GM12878 (cell line): ENCODE data around the gene NPAS3. TPM values are rescaled to one million over a fixed set of nuclear protein-coding genes. Genes with fewer than 3 reads are reported as not detected.

ENCODE experiments used
- ATAC-seq: fragments of 200-7000 bp; cut with Tn5 transposase; 3 replicates; pipeline ENCODE4 v1.9.1; 2020; ENCODE audit warnings: mild to moderate bottlenecking, moderate library complexity
- BruUV-seq: library from RNA; stranded (reverse); fragments of 400-500 nt; replicated peaks from 2 replicates; lab custom pipeline; 2021; lab: Mats Ljungman, UMichigan
- CTCF ChIA-PET: fragments of 300-600 bp; sonication (Branson Sonifier 250); formaldehyde crosslinking; extraction: SDS; loops from one replicate; lab custom pipeline; 2021; ENCODE audit warnings: inconsistent platforms; lab: Yijun Ruan, JAX
- POLR2A ChIA-PET: fragments of 350-600 bp; formaldehyde crosslinking; extraction: SDS; loops from one replicate; lab custom pipeline; 2021; ENCODE audit warnings: inconsistent platforms; lab: Charles Lee
- RAD21 ChIA-PET: fragments of 300-600 bp; sonication (Branson Sonifier 250); formaldehyde crosslinking; loops from one replicate; lab custom pipeline; 2023; ENCODE audit warnings: antibody characterized with exemption; ENCODE audit not compliant: unreplicated experiment; lab: Charles Lee
- SMC1A ChIA-PET: fragments of 300-600 bp; sonication (Branson Sonifier 250); formaldehyde crosslinking; loops from one replicate; lab custom pipeline; 2023; ENCODE audit not compliant: unreplicated experiment, uncharacterized antibody; lab: Charles Lee
- DNase-seq: peaks from one replicate; pipeline ENCODE4 v3.0.0-alpha.2; 2011; ENCODE audit warnings: low read depth, low spot score
- FAIRE-seq: peaks from 3 replicates; lab custom pipeline; 2011; peaks lifted over from hg19 to GRCh38; lab: Jason Lieb, UNC
- H2AFZ ChIP-seq: 2 replicates; pipeline ENCODE4 v1.6.0; 2011; ENCODE audit warnings: low read depth, low read length, control low read depth; ENCODE audit not compliant: control insufficient read depth
- H3K27ac ChIP-seq: 2 replicates; pipeline ENCODE4 v1.5.1; 2011; ENCODE audit warnings: control low read depth; ENCODE audit not compliant: control insufficient read depth, insufficient read depth
- H3K27me3 ChIP-seq, 2 experiments: replicated peaks in 1 of 2; 2 replicates each; pipeline versions ENCODE4 v1.6.0 to v1.6.1; 2011; ENCODE audit warnings: low read length in 1 of 2; ENCODE audit not compliant: control insufficient read depth in 2 of 2, insufficient read depth in 2 of 2
- H3K36me3 ChIP-seq, 2 experiments: 2 replicates each; pipeline ENCODE4 v1.5.1; 2011; ENCODE audit warnings: low read length in 1 of 2; ENCODE audit not compliant: control insufficient read depth in 2 of 2, insufficient read depth in 2 of 2
- H3K4me1 ChIP-seq: 2 replicates; pipeline ENCODE4 v1.6.1; 2011; ENCODE audit warnings: mild to moderate bottlenecking, low read length, moderate library complexity, mixed read lengths; ENCODE audit not compliant: control insufficient read depth, insufficient read depth
- H3K4me2 ChIP-seq: 2 replicates; pipeline ENCODE4 v1.6.0; 2011; ENCODE audit warnings: control low read depth; ENCODE audit not compliant: control insufficient read depth, insufficient read depth
- H3K4me3 ChIP-seq: fragments of 200-600 bp; sonication (generic); 2 replicates; pipeline ENCODE4 v1.5.1; 2016
- H3K79me2 ChIP-seq: 2 replicates; pipeline ENCODE4 v1.6.0; 2011; ENCODE audit warnings: low read length; ENCODE audit not compliant: control insufficient read depth, insufficient read depth
- H3K9ac ChIP-seq: 2 replicates; pipeline ENCODE4 v1.8.0; 2011; ENCODE audit warnings: low read length, control low read depth, mixed read lengths; ENCODE audit not compliant: control insufficient read depth, insufficient read depth
- H3K9me3 ChIP-seq: replicated peaks from 3 replicates; pipeline ENCODE4 v1.5.1; 2011; ENCODE audit warnings: mild to moderate bottlenecking, low read length; ENCODE audit not compliant: control insufficient read depth, insufficient read depth
- H4K20me1 ChIP-seq: 2 replicates; pipeline ENCODE4 v1.6.0; 2011; ENCODE audit not compliant: control insufficient read depth, insufficient read depth
- BHLHE40 ChIP-seq, 2 experiments: fragments of 450-650 bp in 1 of 2; IDR thresholded peaks; 2 replicates each; pipeline ENCODE4 v1.6.1; 2011 to 2017; ENCODE audit warnings: low read depth in 2 of 2, borderline replicate concordance in 1 of 2, improper control_type of control experiment in 1 of 2, low read length in 1 of 2, mild to moderate bottlenecking in 1 of 2
- CEBPB ChIP-seq, 2 experiments: fragments of 150-350 bp in 1 of 2; IDR thresholded peaks; 2 replicates each; pipeline ENCODE4 v1.6.1; 2012 to 2014; ENCODE audit warnings: low read depth in 2 of 2, low read length in 2 of 2, borderline replicate concordance in 1 of 2, inconsistent platforms in 1 of 2
- CTCF ChIP-seq, 3 experiments: IDR thresholded peaks in 2 of 3; conservative IDR thresholded peaks in 1 of 3; 2 replicates each; pipeline ENCODE4 v1.5.1; 2011; ENCODE audit warnings: low read depth in 3 of 3, low read length in 3 of 3, mild to moderate bottlenecking in 3 of 3, control low read depth in 2 of 3, moderate library complexity in 2 of 3, inconsistent platforms in 1 of 3, mixed read lengths in 1 of 3; ENCODE audit not compliant: control insufficient read depth in 2 of 3, insufficient read depth in 1 of 3; ENCODE audit errors: extremely low read depth in 1 of 3
- DPF2 ChIP-seq: fragments of 450-650 bp; IDR thresholded peaks from 2 replicates; pipeline ENCODE4 v1.6.1; 2017; ENCODE audit warnings: mild to moderate bottlenecking
- EED ChIP-seq: sonication (generic); IDR thresholded peaks from 2 replicates; pipeline ENCODE4 v1.6.1; 2016; ENCODE audit warnings: antibody characterized with exemption, low read depth
- ESRRA ChIP-seq: IDR thresholded peaks from 2 replicates; pipeline ENCODE4 v1.6.1; 2012; ENCODE audit warnings: mild to moderate bottlenecking, low read length, improper control_type of control experiment
- JUND ChIP-seq: IDR thresholded peaks from 2 replicates; pipeline ENCODE4 v1.6.1; 2012; ENCODE audit warnings: low read depth, mild to moderate bottlenecking, low read length, improper control_type of control experiment, moderate library complexity
- KLF5 ChIP-seq: fragments of 450-650 bp; IDR thresholded peaks from 2 replicates; pipeline ENCODE4 v1.6.1; 2014; ENCODE audit warnings: mild to moderate bottlenecking; ENCODE audit not compliant: partially characterized antibody
- MEF2A ChIP-seq: IDR thresholded peaks from 2 replicates; pipeline ENCODE4 v1.6.1; 2011; ENCODE audit warnings: low read depth, mild to moderate bottlenecking, low read length, moderate library complexity; ENCODE audit not compliant: insufficient read depth
- MEF2B ChIP-seq: fragments of 450-650 bp; IDR thresholded peaks from 2 replicates; pipeline ENCODE4 v1.6.1; 2018; ENCODE audit warnings: mild to moderate bottlenecking, moderate library complexity; ENCODE audit not compliant: partially characterized antibody, poor library complexity, severe bottlenecking
- MYB ChIP-seq: fragments of 150-350 bp; IDR thresholded peaks from 2 replicates; pipeline ENCODE4 v1.6.1; 2014; ENCODE audit warnings: mild to moderate bottlenecking, low read depth, low read length, borderline replicate concordance
- NFYA ChIP-seq: IDR thresholded peaks from 2 replicates; pipeline ENCODE4 v1.6.1; 2011; ENCODE audit warnings: low read depth, mild to moderate bottlenecking, low read length, improper control_type of control experiment, borderline replicate concordance
- NKRF ChIP-seq: fragments of 450-650 bp; conservative IDR thresholded peaks from 2 replicates; pipeline ENCODE4 v1.6.1; 2017; ENCODE audit warnings: mild to moderate bottlenecking, moderate library complexity
- POLR2AphosphoS2 ChIP-seq: IDR thresholded peaks from 2 replicates; pipeline ENCODE4 v1.6.1; 2011; ENCODE audit warnings: low read depth, mild to moderate bottlenecking, low read length, improper control_type of control experiment, moderate library complexity
- RCOR1 ChIP-seq: conservative IDR thresholded peaks from 2 replicates; pipeline ENCODE4 v1.6.1; 2012; ENCODE audit warnings: low read depth, low read length, improper control_type of control experiment
- SMARCA5 ChIP-seq: fragments of 450-650 bp; IDR thresholded peaks from 2 replicates; pipeline ENCODE4 v1.6.1; 2017; ENCODE audit warnings: mild to moderate bottlenecking
- SMC3 ChIP-seq: IDR thresholded peaks from 2 replicates; pipeline ENCODE4 v1.6.1; 2011; ENCODE audit warnings: low read length, improper control_type of control experiment, borderline replicate concordance
- STAT1 ChIP-seq: fragments of 450-650 bp; conservative IDR thresholded peaks from 2 replicates; pipeline ENCODE4 v1.6.1; 2014; ENCODE audit warnings: antibody characterized with exemption, mild to moderate bottlenecking
- TCF12 ChIP-seq: IDR thresholded peaks from 2 replicates; pipeline ENCODE4 v1.6.1; 2011; ENCODE audit warnings: low read depth, mild to moderate bottlenecking, low read length
- ZZZ3 ChIP-seq: IDR thresholded peaks from 2 replicates; pipeline ENCODE4 v1.6.1; 2011; ENCODE audit warnings: low read depth; ENCODE audit not compliant: control insufficient read depth, insufficient read length
- WGBS: methylation state at CpG from one replicate; pipeline ENCODE4 v1.1.6; 2016; ENCODE audit warnings: low lambda C conversion rate; ENCODE audit not compliant: insufficient replicate concordance, insufficient coverage; ENCODE audit errors: missing lambda C conversion rate; 5-methylcytosine and 5-hydroxymethylcytosine counted together
- in situ Hi-C: fragments of 300-500 bp; cut with MboI; formaldehyde crosslinking; loops from 9 replicates; pipeline ENCODE4 v1.14.3; 2018; ENCODE audit warnings: mixed read lengths
- intact Hi-C: fragments of 100-400 bp; cut with micrococcal nuclease; formaldehyde crosslinking; loops from one replicate; pipeline ENCODE4 v1.14.2; 2022; ENCODE audit not compliant: unreplicated experiment
- polyA plus RNA-seq, 11 experiments: library from polyadenylated mRNA; depleted of rRNA in 4 of 11; unstranded in 6 of 11; stranded (reverse) in 5 of 11; fragments of >200 nt; fragmentation: Nextera tagmentation in 4 of 11; fragmentation: Illumina TruSeq in 1 of 11; extraction: Ambion mirVana in 4 of 11; extraction: Trizol in 1 of 11; gene quantifications; 1 replicate in 1 of 11; 2 replicates in 10 of 11; pipeline versions ENCODE4 v1.2.1 to v1.2.3, GENCODE V29; 2011 to 2016; ENCODE audit warnings: inconsistent platforms in 2 of 11, missing spikeins in 2 of 11, low read depth in 1 of 11
- total RNA-seq, 4 experiments: library from RNA; depleted of rRNA in 3 of 4; stranded (reverse); fragments of >200 nt in 3 of 4; fragmentation: Illumina TruSeq in 1 of 4; extraction: Trizol in 1 of 4; gene quantifications; 2 replicates each; pipeline versions ENCODE4 v1.2.1 to v1.2.3, GENCODE V29; 2013 to 2021

The NPAS3 gene
- total and polyA plus RNA-seq, 10 of the 15 experiments (the other 5 are each of a cell fraction or from before 2014, with no cell fraction given) = under 0.01 to 2.7 (median 0.03) TPM; not detected in 6

- TF ChIP-seq CTCF (IDR thresholded peaks at IDR 0.05 in 2 of 3, conservative IDR thresholded peaks at IDR 0.05 in 1 of 3; ENCODE audit: control insufficient read depth in 2 of 3, extremely low read depth in 1 of 3, insufficient read depth in 1 of 3, low read depth in 3 of 3, low read length in 3 of 3) (no peak), STAT1 (no peak), EED (no peak), RCOR1 (no peak), JUND (no peak), NKRF (no peak)
Observed at GRCh38 chr14:33794791-33795305, 856.2 kb downstream of the NPAS3 start (continued).

GRCh38 chr14:33796356-33796755, 857.7 kb downstream of the NPAS3 start:
- Histone ChIP-seq H3K4me2 (no peak overlapping the region), H3K27me3 (no peaks in the 10 kb centered on the region; a peak in 1 of 4 replicates), H2AFZ (no peak overlapping the region), H3K36me3 (no peaks in the 10 kb centered on the region), H3K4me1 (no peaks in the 10 kb centered on the region), H4K20me1 (no peaks in the 10 kb centered on the region), H3K79me2 (no peaks in the 10 kb centered on the region), H3K4me3 (no peak overlapping the region), H3K9me3 (no peaks in the 10 kb centered on the region), H3K27ac (no peak overlapping the region), H3K9ac (no peak overlapping the region)
- DNase-seq = no peak
- FAIRE-seq = no peak
- CTCF ChIA-PET = interaction anchor here (0.9 to 14.3 kb wide), 6 partner anchors 9 to 526 kb away, joined by 3 to 334 read pairs (median 4); no protein-coding TSS in a partner anchor
- intact Hi-C loops (no loop called here), in situ Hi-C loops (no loop called here)
- RAD21 ChIA-PET = interaction anchor here (2.2 kb wide), 1 partner anchor 121 kb away, joined by 8 read pairs; no protein-coding TSS in a partner anchor
- BruUV-seq = no TSS peak
- POLR2A ChIA-PET = no interaction called here
- WGBS = 2% methylated on average over 3 of the region's 3 CpGs
- SMC1A ChIA-PET = interaction anchor here (0.8 to 1.8 kb wide), 7 partner anchors 9 to 302 kb away, joined by 3 to 6 read pairs (median 4); no protein-coding TSS in a partner anchor
- ATAC-seq = no peak
- TF ChIP-seq ESRRA = no peak
- no peak for TF ChIP-seq BHLHE40 (IDR thresholded peaks at IDR 0.05; ENCODE audit: borderline replicate concordance in 1 of 2, low read depth in 2 of 2, low read length in 1 of 2)
- TF ChIP-seq KLF5 = no peak
- no peak for TF ChIP-seq NFYA
- TF ChIP-seq ZZZ3 = no peak
- TF ChIP-seq SMARCA5 = no peak
- no peak for TF ChIP-seq TCF12
- TF ChIP-seq POLR2AphosphoS2 = no peak
- TF ChIP-seq DPF2 = no peak
- TF ChIP-seq CEBPB (IDR thresholded peaks at IDR 0.05; ENCODE audit: borderline replicate concordance in 1 of 2, low read depth in 2 of 2, low read length in 2 of 2) = no peak
- no peak for TF ChIP-seq MEF2B
- no peak for TF ChIP-seq MYB
- TF ChIP-seq SMC3 = no peak
- TF ChIP-seq MEF2A = no peak
